Stimulated activated memory B cell treated with anti-CD40 and anti-IgM and Interleukin-4, amounts not matched to agents 10 μg/mL and 1 μg/mL and 100 μg/mL, for 72 hours (primary cell): ENCODE data around the gene PYGB.

Experiments
- ATAC-seq: fragments of 150-1000 bp; cut with Tn5 transposase; 2 replicates; pipeline ENCODE4 v1.10.0; 2021
- H3K27ac Mint-ChIP-seq: one replicate; pipeline ENCODE4 v1.8.0; 2022; ENCODE audit warnings: mild to moderate bottlenecking, mixed read lengths
- H3K27me3 Mint-ChIP-seq: one replicate; pipeline ENCODE4 v1.8.0; 2022; ENCODE audit warnings: mixed read lengths
- H3K36me3 Mint-ChIP-seq: one replicate; pipeline ENCODE4 v1.8.0; 2022; ENCODE audit warnings: mixed read lengths
- H3K4me1 Mint-ChIP-seq: one replicate; pipeline ENCODE4 v1.8.0; 2022; ENCODE audit warnings: mixed read lengths
- H3K4me3 Mint-ChIP-seq: one replicate; pipeline ENCODE4 v1.8.0; 2022; ENCODE audit warnings: mild to moderate bottlenecking, moderate library complexity, mixed read lengths
- H3K9me3 Mint-ChIP-seq: one replicate; pipeline ENCODE4 v1.8.0; 2022; ENCODE audit warnings: mixed read lengths

The PYGB gene

GRCh38 chr20:25211273-25211672 lies 36.6 kb upstream of the PYGB start:
- Mint-ChIP-seq H3K4me1 (no peaks in the 10 kb centered on the region), H3K27me3 (no peaks in the 10 kb centered on the region), H3K4me3 (no peak overlapping the region), H3K9me3 (no peaks in the 10 kb centered on the region), H3K27ac (no peak overlapping the region), H3K36me3 (peaks cover 31% of the 10 kb centered on the region)
- no peak for ATAC-seq

GRCh38 chr20:25212242-25212641 lies 35.6 kb upstream of the PYGB start:
- no peaks in the 10 kb centered on the region for H3K4me1 Mint-ChIP-seq
- ATAC-seq, result no peak
- no peak overlapping the region for H3K27ac Mint-ChIP-seq
- no peaks in the 10 kb centered on the region for H3K27me3 Mint-ChIP-seq
- peaks cover 38% of the 10 kb centered on the region for H3K36me3 Mint-ChIP-seq
- no peaks in the 10 kb centered on the region for H3K9me3 Mint-ChIP-seq
- H3K4me3 Mint-ChIP-seq, result no peak overlapping the region

- no peaks in the 10 kb centered on the region for H3K27me3 Mint-ChIP-seq
- no peaks in the 10 kb centered on the region for H3K9me3 Mint-ChIP-seq
- H3K4me3 Mint-ChIP-seq, result no peak overlapping the region
- H3K36me3 Mint-ChIP-seq, result peaks cover 54% of the 10 kb centered on the region
- ATAC-seq, result no peak
- H3K4me1 Mint-ChIP-seq, result no peaks in the 10 kb centered on the region
- H3K27ac Mint-ChIP-seq, result no peak overlapping the region
These were observed 34.1 kb upstream of the PYGB start for GRCh38 chr20:25213566-25214425.

GRCh38 chr20:25214426-25214790 lies 33.5 kb upstream of the PYGB start:
- Mint-ChIP-seq H3K27ac (no peak overlapping the region), H3K4me1 (no peaks in the 10 kb centered on the region), H3K36me3 (peaks cover 60% of the 10 kb centered on the region), H3K4me3 (no peak overlapping the region), H3K9me3 (no peaks in the 10 kb centered on the region), H3K27me3 (no peaks in the 10 kb centered on the region)
- no peak for ATAC-seq

GRCh38 chr20:25214819-25215218 lies 33.1 kb upstream of the PYGB start:
- Mint-ChIP-seq H3K27ac (no peak overlapping the region), H3K36me3 (peaks cover 61% of the 10 kb centered on the region), H3K9me3 (no peaks in the 10 kb centered on the region), H3K27me3 (no peaks in the 10 kb centered on the region), H3K4me1 (no peaks in the 10 kb centered on the region), H3K4me3 (no peak overlapping the region)
- no peak for ATAC-seq

GRCh38 chr20:25215521-25215920 lies 32.4 kb upstream of the PYGB start:
- peaks cover 61% of the 10 kb centered on the region for H3K36me3 Mint-ChIP-seq
- H3K27me3 Mint-ChIP-seq, result no peaks in the 10 kb centered on the region
- H3K9me3 Mint-ChIP-seq, result no peaks in the 10 kb centered on the region
- no peak for ATAC-seq
- no peak overlapping the region for H3K4me3 Mint-ChIP-seq
- no peak overlapping the region for H3K27ac Mint-ChIP-seq
- H3K4me1 Mint-ChIP-seq, result no peaks in the 10 kb centered on the region

GRCh38 chr20:25216199-25216945 lies 31.5 kb upstream of the PYGB start:
- no peaks in the 10 kb centered on the region for H3K9me3 Mint-ChIP-seq
- H3K27me3 Mint-ChIP-seq, result no peaks in the 10 kb centered on the region
- H3K36me3 Mint-ChIP-seq, result peaks cover 63% of the 10 kb centered on the region
- H3K27ac Mint-ChIP-seq, result no peak overlapping the region
- H3K4me1 Mint-ChIP-seq, result no peaks in the 10 kb centered on the region
- no peak overlapping the region for H3K4me3 Mint-ChIP-seq
- ATAC-seq, result no peak

- H3K27ac Mint-ChIP-seq, result no peak overlapping the region
- H3K27me3 Mint-ChIP-seq, result no peaks in the 10 kb centered on the region
- H3K9me3 Mint-ChIP-seq, result no peaks in the 10 kb centered on the region
- no peak overlapping the region for H3K4me3 Mint-ChIP-seq
- H3K4me1 Mint-ChIP-seq, result peaks cover 5% of the 10 kb centered on the region
- peaks cover 62% of the 10 kb centered on the region for H3K36me3 Mint-ChIP-seq
- ATAC-seq, result no peak
These were observed 30.4 kb upstream of the PYGB start for GRCh38 chr20:25217161-25218108.

- ATAC-seq, result no peak
- Mint-ChIP-seq H3K9me3 (no peaks in the 10 kb centered on the region), H3K36me3 (peaks cover 62% of the 10 kb centered on the region), H3K27me3 (no peaks in the 10 kb centered on the region), H3K4me3 (no peak overlapping the region), H3K27ac (no peak overlapping the region), H3K4me1 (peaks cover 5% of the 10 kb centered on the region)
These were observed 29.8 kb upstream of the PYGB start for GRCh38 chr20:25218109-25218486.

- Mint-ChIP-seq H3K9me3 (no peaks in the 10 kb centered on the region), H3K36me3 (peaks cover 62% of the 10 kb centered on the region)
- ATAC-seq, result no peak
These were observed 29.4 kb upstream of the PYGB start for GRCh38 chr20:25218492-25218891.

GRCh38 chr20:25219365-25219764 lies 28.5 kb upstream of the PYGB start:
- Mint-ChIP-seq H3K27ac (no peak overlapping the region), H3K9me3 (no peaks in the 10 kb centered on the region), H3K27me3 (no peaks in the 10 kb centered on the region), H3K4me3 (no peak overlapping the region), H3K4me1 (peaks cover 5% of the 10 kb centered on the region), H3K36me3 (peaks cover 67% of the 10 kb centered on the region)
- no peak for ATAC-seq

More at GRCh38 chr20:25218492-25218891, 29.4 kb upstream of the PYGB start:
- H3K27ac Mint-ChIP-seq, result no peak overlapping the region
- H3K27me3 Mint-ChIP-seq, result no peaks in the 10 kb centered on the region
- H3K4me3 Mint-ChIP-seq, result no peak overlapping the region
- peaks cover 5% of the 10 kb centered on the region for H3K4me1 Mint-ChIP-seq

GRCh38 chr20:25220021-25220730 lies 27.7 kb upstream of the PYGB start:
- no peak for ATAC-seq
- Mint-ChIP-seq H3K4me1 (peaks cover 5% of the 10 kb centered on the region), H3K27ac (no peak overlapping the region), H3K4me3 (no peak overlapping the region), H3K9me3 (no peaks in the 10 kb centered on the region), H3K36me3 (peaks cover 64% of the 10 kb centered on the region), H3K27me3 (no peaks in the 10 kb centered on the region)

- peaks cover 5% of the 10 kb centered on the region for H3K4me1 Mint-ChIP-seq
- ATAC-seq, result no peak
- no peak overlapping the region for H3K4me3 Mint-ChIP-seq
- H3K27ac Mint-ChIP-seq, result no peak overlapping the region
- peaks cover 64% of the 10 kb centered on the region for H3K36me3 Mint-ChIP-seq
- no peaks in the 10 kb centered on the region for H3K27me3 Mint-ChIP-seq
- H3K9me3 Mint-ChIP-seq, result no peaks in the 10 kb centered on the region
These were observed 26.9 kb upstream of the PYGB start for GRCh38 chr20:25220810-25221591.
